GM18870 (cell line): ENCODE measurements around the gene CA5B.
"Not testable (repeated sequence)": the region's sequence is repeated elsewhere in the genome, so short reads cannot be mapped to it uniquely, and the experiment has no call there.

Source experiments
- ATAC-seq: cut with Tn5 transposase; IDR thresholded peaks from one replicate; pipeline ENCODE4 v1.9.1; 2021; ENCODE audit warnings: moderate library complexity; ENCODE audit not compliant: unreplicated experiment

CA5B gene

DNA sequence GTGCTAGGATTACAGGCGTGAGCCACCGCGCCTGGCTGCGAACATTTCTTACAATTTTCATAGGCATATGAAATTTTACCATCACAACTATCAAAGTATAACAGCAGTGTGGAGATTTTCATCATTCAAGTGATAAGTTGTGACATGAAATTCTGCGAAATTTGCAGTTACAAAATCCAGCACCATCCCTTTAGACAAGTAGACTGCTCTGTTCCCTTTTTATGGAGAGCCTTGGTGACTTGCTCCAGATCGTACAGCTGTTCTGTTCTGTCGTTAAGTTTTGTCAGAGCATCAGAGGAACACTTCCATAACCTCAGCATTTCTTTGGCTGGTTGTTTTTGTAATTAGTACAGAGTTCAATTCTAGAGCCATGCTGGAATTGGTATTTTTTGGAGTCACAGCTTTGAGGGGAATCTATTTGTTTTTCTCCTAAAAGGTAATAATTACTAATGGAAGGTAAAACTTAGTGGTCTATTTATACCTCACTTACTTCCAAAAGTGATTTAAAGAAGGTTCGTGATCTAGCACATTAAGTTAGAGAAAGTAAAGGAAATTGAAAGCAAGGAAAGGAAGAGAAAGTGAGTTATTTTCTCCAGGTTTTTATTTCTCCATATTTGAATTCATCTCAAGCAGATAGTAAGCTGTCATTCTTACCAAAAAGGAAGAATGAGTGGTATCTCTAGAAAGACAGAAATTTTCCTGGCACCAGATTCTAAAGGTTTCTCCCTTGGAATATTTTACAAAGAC is 74.3 kb downstream of the CA5B start:
- ATAC-seq = no peak

DNA sequence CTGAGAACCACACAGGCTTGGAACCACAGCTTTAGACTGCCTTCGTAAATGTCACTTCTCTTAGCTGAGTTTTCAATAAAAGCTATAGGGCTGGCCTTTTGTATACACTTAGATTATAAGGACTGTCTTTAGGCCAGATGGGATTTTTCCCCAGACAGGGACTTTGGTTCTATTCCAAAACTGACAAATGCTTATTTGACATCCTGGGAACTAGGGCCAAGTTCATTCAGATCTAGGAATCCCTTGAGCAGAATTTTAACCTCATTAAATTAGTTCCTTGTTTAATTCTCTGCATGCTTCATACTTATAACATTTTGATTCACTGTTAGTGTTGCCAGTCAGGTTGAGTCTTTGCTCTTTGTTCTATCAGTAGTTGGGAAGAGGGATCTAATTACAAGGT is 75.3 kb downstream of the CA5B start:
- no peak for ATAC-seq

- ATAC-seq = no peak
Measured at GRCh38 chrX:15814771-15815365, 76.8 kb downstream of the CA5B start.

- peak; percentile 79 for ATAC-seq
Measured at GRCh38 chrX:15815779-15816437, 77.8 kb downstream of the CA5B start.

- ATAC-seq = no peak
Measured at GRCh38 chrX:15816438-15816809, 78.4 kb downstream of the CA5B start.

DNA sequence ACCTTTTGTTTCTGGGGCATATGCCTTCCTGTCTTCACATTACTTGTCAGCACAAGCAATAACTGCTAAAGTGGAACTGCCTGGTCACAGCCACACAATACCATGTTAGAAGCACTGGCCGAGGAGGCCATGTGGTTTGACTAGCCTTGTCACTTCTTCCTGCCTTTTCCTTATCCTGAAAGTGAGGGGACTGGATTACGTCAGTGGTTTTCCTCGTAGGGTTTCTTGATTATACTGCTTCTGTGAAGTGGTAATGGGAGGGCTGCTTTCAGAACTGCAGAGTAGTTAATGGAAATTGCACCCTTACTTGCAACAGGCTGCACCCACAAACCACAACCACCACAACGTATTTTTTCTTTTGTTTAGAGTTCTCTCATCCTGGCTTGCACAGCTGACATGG is 78.8 kb downstream of the CA5B start:
- ATAC-seq = no peak

DNA sequence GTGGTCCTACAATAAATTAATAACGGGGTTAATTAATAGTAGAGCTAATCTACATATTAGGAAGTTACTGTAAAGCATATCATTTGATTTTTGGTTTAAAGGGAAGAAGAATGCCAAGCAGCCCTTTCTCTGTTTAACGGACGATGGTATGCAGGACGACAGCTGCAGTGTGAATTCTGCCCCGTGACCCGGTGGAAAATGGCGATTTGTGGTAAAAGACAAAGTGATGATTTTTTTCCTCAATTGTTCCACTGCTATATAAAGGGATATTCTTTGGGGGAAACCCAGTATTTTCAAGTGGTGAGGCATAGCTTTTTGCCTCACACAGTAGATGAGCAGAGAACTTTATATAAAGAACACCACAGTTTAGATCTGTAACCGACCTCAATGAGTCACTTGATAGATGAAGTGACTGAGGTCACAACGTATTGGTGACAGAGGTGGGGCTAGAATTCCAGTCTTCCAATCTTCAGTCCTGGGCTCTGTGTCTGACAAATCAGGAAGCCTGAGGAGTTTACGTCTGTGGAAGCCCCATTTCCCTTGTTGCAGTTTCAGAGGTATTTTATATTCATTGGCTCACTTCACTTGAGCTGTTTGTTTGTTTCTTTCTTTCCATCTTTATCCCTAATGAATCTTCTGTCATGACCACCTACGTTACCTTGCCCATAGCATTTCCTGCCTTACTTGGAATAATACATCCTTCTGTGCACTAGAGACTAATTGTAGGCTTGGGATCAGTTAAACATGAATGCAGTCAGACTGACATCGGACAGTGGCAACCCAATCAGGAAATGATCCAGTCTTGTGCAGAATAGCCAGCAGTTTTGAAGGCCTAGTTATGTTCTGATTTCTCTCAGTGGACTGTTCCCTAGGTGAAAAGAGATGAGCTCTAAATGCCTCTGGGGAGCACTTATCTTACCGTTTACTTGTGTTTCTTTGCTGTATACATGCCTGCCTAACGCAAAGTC is 82.3 kb downstream of the CA5B start:
- ATAC-seq = no peak

- no peak for ATAC-seq
Measured at GRCh38 chrX:15822922-15823321, 84.9 kb downstream of the CA5B start.

DNA sequence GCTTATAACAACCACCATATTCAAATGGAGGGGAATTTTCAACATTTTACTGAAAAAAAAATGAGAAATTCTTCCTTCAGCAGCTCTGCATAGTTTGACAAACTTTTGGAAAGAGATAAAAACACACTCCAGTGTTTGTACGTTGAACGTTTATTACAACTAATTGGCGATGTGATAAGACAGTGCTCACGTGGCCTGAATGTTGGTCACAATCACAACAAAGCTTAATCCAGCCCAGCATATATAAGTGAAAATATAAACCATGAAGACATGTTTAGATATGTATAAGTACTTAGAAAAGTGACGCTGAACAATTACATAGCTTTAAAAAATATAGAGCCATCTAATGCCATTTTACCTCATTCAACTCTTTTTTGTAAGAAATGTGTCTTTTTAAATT is 87.9 kb downstream of the CA5B start:
- ATAC-seq = no peak

DNA sequence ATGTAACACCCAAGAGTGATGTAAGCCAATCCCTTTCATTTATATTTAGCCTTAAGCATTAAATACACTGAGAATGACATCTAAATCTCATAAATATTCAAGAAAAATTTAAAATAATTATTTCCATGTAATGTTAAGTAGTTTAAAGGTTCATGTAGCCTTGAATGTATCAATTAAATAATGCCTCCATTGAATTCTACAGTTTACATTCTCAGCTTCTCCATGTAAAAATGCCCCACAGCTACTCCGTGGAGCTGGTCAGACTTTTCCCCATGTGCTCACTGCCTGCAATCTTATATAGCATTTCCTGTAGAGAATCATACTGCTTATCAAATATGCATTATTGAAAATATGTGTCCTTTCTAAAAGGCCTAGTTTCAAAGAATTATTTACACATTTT is 91.1 kb downstream of the CA5B start:
- no peak for ATAC-seq

GRCh38 chrX:15831347-15831746 is 93.3 kb downstream of the CA5B start:
- not testable (repeated sequence) for ATAC-seq

DNA sequence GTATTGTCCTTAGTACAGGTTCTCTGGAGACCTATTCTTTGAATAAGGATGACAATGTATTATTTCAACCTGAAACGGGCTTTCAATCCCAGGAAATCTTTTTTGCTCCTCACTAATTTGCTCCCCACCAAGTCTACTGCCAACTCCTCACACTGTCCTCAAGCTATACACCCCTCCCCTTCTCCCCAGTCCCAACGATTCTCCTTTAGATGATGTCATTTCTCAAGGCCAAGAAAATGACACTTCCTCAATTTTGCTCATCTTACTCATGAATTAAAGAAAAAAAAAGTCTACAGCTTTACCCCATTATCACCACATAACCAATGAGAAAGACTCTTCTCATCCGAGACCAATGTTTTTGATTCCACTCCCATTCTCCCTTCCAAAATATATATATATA is 96.0 kb downstream of the CA5B start:
- ATAC-seq = no peak

DNA sequence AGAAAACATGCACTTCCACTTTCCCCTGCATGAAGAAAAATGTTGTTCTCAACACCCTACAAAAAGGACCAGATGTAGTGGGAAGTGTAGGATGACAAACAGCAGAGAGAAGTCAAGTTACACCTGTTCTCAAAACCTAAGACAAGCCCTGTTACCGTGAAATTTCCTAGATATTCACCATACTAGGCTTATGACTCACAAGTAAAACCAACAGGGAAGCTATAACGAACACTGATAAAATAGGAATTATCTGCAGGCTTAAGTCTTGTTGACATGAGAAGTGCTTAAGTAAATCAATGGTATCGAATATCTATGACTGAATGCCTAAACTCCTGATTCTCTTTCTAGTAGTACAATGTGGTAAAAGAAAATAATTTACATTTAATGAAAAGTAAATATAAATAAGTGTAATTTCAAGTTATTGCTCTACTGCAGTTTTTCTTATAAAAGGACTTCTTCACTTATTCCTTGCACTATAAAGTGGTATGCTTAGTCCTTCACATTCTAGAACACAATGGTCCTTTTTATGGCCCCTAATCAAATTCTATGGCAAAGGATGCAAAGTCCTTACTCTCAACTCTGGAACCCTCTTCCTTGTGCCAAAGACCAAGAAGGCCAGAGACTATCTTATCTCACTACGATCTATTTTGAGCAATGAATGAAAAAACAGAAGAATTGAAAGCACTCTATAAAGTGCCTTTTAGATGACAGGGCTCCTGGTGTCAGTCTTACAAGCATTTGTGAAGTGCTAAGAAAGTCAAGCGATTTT is 96.9 kb downstream of the CA5B start:
- ATAC-seq = no peak
